GM19467 (cell line): Measurements from ENCODE around the gene WDCP.
"Not testable (repeated sequence)": the region's sequence is repeated elsewhere in the genome, so short reads cannot be mapped to it uniquely, and the experiment has no call there.

Experiments used
- ATAC-seq: cut with Tn5 transposase; IDR thresholded peaks from one replicate; pipeline ENCODE4 v1.9.1; 2021; ENCODE audit warnings: mild to moderate bottlenecking, moderate library complexity; ENCODE audit not compliant: unreplicated experiment

WDCP gene, protein sequence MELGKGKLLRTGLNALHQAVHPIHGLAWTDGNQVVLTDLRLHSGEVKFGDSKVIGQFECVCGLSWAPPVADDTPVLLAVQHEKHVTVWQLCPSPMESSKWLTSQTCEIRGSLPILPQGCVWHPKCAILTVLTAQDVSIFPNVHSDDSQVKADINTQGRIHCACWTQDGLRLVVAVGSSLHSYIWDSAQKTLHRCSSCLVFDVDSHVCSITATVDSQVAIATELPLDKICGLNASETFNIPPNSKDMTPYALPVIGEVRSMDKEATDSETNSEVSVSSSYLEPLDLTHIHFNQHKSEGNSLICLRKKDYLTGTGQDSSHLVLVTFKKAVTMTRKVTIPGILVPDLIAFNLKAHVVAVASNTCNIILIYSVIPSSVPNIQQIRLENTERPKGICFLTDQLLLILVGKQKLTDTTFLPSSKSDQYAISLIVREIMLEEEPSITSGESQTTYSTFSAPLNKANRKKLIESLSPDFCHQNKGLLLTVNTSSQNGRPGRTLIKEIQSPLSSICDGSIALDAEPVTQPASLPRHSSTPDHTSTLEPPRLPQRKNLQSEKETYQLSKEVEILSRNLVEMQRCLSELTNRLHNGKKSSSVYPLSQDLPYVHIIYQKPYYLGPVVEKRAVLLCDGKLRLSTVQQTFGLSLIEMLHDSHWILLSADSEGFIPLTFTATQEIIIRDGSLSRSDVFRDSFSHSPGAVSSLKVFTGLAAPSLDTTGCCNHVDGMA

DNA sequence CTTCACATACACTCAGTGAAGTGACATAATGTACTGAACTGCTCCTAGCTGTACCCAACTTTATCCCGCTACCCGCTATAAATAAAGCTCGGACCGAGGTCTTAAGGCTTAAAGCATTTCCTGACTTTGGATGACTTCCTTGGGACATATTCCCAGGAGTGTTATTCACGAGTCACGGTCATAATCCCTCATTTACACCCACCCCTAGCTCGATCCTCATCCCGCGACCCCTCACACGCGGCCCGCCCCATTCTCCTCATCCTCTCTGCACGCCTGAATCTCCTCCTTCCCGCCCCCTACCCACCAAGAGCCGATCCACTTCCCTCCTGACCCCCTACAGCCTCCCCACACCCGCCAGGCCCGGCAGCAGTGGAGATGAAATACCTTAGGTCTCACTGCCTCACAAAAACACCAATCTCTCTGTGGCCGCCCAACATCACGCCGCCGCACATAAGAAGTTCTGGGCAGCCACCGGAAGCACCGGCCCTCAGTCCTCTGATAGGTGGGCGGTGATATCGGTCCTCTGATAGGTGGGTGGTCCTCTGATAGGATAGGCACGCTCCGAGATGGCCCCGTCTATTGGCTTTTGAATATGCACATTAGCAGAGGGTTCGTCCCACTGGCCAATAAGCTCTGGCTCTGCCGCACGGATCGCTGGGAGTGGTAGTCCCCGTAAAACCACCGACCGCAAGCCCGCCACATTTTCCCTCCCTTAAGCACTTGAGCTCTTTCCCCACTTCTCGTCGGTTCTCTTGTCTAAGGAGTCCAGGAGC, at the start of gene WDCP:
Gene WDCP (minus strand): TSS at position 462 of the 773 bp plus-strand sequence. CDS start 7,897 bp downstream, outside the sequence.
- peak; percentile 100 for ATAC-seq

DNA sequence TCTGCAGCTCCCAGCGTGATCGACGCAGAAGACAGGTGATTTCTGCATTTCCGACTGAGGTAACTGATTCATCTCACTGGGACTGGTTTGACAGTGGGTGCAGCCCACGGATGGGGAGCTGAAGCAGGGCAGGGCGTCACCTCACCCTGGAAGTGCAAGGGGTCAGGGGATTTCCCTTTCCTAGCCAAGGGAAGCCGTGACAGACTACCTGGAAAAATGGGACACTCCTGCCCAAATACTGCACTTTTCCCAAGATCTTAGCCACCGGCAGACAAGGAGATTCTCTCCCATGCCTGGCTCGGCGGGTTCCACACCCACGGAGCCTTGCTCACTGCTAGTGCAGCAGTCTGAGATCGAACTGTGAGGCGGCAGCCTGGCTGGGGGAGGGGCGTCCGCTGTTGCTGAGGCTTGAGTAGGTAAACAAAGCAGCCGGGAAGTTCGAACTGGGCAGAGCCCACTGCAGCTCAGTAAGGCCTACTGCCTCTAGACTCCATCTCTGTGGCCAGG, 48.0 kb upstream of the WDCP start:
- not testable (repeated sequence) for ATAC-seq

DNA sequence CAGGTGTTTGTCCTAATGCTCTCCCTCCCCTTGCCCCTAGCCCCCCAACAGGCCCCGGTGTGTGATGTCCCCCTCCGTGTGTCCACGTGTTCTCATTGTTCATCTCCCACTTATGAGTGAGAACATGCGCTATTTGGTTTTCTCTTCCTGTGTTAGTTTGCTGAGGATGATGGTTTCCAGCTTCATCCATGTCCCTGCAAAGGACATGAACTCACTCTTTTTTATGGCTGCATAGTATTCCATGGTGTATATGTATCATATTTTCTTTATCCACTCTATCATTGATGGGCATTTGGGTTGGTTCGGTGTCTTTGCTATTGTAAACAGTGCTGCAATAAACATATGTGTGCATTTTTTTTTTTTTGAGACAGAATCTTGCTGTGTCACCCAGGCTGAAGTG, 46.1 kb upstream of the WDCP start:
- ATAC-seq = not testable (repeated sequence)

DNA sequence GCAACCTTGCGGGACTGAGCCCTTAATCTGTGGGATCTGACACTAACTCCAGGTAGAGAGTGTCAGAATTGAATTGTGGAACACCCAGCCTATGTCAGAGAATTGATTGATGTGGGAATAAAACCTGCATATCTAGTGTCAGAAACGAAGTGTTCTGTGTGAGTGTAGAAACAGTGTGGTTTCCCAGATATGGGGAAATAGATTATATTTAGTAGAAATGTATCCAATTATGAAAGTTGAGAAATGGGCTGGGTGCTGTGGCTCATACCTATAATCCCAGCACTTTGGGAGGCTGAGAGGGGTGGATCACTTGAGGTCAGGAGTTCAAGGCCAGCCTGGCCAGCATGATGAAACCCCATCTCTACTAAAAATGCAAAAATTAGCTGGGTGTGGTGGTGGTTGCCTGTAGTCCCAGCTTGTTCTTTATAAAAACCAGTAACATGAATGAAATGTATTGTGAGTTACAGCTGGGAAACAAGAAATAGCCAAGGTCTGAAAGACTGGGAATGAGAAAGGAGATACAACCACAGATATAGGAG, 41.7 kb upstream of the WDCP start:
- ATAC-seq = no peak

DNA sequence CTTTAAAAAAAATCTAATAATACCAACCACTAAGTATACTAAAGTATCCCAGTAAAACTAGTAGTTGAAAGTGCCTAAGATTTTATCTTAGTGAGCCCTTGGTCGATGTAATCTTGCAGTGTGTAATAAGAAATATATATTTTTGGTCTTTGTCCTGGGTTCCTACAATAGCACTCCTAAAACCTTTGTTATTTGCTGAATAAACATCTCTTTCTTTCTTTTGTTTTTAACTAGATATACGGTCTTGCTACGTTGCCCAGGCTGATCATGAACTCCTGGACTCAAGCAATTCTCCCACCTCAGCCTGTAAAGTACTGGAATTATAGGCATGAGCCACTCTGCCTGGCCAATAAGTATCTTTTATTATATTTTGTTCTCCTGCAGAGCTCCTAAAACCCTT, 39.8 kb upstream of the WDCP start:
- ATAC-seq = no peak

DNA sequence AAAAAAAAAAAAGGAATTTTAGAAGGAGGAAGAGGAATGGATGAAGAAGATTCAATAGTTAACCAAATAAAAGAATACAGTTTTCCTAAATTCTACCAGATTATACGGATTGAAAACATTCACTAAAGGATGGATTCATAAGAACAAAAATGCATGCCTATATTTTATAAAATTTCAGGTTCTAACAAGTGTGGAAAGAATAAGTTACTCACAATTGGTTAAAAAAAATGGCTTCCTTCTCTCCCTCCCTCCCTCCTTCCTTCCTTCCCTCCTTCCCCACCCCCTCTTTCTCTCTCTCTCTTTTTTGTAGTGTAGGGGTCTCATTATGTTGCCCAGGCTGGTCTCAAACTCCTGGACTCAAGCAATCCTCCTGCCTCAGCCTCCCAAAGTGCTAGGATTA, 39.0 kb upstream of the WDCP start:
- no peak for ATAC-seq

DNA sequence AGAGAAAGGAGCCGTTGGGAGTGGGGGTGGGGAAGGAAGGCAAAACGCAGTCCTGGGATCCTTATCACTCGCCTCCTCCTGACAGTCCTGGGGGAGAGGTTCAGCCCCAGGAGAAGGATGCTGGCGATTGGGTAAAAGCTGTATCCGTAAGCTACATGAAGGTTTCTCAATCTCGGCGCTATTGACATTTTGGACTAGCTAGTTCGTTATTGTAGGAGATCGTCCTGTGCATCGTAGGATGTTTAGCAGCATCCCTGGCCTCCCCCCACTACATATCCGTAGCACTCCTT, 38.0 kb upstream of the WDCP start:
- no peak for ATAC-seq

DNA sequence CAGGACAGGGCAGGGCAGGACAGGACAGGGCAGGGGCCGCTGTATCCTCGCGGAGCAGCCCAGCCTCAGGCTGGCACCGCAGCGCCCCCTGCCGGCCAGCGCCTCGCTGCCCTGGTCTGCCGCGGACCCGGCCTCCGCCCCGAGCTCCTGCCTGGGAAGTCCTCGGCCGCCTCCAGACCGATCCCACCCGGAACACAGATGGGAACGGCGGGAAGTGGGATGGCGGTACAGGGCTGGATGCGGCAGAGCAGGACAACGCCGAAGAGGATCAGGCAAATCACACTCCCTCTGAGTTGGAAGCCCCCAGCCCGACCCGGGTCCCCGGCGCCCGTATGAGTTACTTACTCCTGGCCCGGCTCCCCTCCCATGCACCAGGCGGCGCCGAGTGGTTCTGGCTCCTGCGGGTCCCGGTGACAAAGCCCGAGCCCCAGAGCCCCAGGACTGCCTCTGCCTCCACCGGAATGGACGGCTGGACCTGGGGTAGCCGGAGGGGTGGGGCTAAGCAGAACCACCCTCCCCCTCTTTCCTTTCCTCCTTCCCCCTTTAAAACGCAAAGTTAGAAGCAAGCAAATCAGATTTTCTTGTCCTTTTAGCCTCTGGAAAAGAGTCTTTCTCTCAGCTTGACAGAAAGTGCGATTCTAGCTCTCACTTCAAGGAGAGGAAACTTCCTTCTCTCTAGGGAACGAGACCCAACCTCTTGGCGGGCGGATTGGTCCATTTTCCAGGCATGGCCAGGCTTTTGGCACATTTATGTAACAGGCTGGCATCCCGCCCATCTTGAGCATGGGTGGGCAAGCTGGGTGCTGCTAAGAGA, 37.4 kb upstream of the WDCP start, which contains the start of gene TP53I3:
Gene TP53I3 (minus strand): TSS at position 449 of the 814 bp plus-strand sequence. CDS start 508 bp downstream, outside the sequence.
- ATAC-seq = peak; percentile 76

DNA sequence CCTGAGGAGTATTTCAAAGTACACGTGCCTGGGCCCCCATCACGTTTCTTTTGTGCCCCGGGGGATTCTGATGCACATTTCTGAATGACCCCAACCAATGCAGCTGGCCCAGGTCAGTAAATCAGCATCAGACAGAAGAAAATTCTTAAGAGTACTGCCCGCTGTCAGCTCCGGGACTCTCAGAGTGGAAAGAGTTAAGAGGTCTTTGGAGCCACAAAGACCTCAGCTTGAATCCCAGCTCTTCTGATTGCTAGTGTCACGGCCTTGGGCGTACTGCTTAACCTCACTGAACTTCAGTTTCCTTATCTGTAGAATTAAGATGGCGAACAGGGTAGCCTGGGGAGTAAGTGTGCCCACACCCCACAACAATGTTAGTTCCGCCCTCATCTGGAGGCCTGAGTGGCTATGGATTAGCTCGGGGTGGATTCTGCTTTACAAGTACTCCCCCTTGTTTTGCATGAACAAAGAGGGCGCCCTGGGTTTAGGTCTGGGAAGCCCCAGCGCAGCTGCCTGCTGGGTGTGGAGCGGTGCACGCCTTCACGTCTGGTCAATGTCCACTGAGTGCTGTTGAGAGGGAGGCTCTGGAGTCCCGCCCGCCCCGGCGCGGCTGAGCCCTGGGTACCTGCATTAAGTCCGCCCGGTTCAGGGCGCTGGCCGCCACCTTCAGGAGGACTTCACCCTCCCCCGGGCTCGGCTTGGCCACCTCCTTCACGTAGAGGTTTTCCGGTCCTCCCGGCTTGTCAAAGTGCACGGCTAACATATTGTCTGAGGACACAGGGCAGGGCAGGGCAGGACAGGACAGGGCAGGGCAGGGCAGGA, 36.6 kb upstream of the WDCP start:
- peak; percentile 58 for ATAC-seq

DNA sequence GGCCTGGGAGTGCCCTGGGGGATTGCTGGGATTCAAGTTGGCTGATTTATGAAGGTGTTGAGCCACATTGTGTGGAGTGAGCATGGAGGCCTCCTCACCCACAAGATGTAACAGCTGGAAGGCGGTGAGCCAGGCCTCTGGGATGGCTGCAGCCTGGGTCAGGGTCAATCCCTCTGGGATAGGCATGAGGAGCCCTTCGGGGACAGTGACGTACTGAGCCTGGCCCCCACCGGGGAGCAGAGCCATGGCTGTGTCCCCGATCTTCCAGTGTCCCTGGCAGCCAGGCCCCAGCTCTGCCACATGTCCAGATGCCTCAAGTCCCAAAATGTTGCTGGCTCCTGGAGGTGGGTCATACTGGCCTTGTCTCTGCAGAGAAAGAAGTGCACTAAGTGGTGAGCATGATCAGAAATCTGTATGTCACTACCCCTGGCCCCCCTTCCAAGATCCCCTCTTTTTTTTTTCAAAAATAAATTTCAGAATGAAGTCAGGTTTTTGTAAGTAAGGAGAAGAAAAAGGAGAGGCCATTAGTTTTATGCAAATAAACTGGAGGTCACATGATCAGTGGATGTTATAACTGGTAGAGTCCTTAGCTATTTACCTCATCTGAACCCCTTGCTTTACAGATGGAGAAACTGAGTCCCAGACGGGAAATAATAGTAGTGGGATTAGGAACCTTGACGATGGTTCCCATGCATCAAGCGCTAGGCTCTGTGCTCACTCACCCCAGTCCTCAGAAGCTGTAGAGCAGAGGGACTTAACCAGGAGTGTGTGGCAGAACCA, 35.8 kb upstream of the WDCP start:
- no peak for ATAC-seq

DNA sequence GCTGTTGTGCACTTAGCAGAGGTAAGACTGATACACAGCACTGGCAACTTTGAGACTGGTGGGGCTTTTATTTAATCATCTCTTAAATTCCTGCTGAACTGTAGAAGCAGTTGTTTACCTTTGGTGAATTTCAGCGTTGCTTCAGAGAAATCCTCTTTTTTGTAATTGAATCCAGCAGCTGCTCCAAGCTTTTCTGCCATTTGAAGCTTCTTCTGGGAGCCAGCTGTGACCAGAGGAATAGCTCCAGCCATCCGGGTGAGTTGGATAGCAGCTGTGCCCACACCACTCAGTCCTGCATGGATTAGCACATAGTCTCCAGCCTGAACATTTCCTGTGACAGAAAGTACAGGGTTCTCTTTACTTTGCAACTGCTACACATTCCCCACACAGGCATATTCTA, 33.5 kb upstream of the WDCP start:
- no peak for ATAC-seq

DNA sequence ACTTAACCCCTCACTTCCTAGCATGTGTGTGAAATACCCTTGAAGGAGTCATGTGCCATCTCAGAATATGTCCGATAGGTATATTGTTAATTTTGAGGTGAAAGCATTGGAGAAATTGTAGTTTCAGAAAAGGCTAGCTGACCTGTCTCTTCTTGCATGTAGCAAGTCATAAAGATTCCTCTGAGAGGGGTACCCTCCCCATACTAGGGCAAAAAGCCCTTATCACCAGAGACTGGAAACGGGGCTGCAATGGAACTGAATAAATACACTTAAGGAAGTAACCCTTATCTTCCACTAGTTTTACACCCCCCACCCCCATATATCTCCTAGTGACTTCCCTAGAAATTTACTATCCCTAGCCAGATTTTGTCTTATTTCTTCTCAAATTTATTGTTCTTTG, 30.7 kb upstream of the WDCP start:
- no peak for ATAC-seq

DNA sequence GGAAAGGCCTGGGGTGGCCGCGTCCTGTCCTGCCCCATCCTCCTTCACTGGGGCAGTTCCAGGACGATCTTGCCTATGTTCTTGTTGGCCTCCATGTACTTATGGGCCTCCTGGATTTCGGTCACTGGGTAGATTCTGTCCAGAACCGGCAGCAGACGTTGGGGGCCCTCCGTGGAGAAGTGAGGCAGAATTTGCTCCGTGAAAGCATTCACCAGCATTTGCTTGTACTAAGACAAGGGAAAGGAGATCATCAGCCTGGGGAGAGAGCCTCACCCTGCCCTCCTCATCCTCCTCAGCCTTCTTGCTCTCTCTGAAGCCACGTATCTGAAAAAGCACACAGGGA, 30.3 kb upstream of the WDCP start:
- ATAC-seq = no peak

DNA sequence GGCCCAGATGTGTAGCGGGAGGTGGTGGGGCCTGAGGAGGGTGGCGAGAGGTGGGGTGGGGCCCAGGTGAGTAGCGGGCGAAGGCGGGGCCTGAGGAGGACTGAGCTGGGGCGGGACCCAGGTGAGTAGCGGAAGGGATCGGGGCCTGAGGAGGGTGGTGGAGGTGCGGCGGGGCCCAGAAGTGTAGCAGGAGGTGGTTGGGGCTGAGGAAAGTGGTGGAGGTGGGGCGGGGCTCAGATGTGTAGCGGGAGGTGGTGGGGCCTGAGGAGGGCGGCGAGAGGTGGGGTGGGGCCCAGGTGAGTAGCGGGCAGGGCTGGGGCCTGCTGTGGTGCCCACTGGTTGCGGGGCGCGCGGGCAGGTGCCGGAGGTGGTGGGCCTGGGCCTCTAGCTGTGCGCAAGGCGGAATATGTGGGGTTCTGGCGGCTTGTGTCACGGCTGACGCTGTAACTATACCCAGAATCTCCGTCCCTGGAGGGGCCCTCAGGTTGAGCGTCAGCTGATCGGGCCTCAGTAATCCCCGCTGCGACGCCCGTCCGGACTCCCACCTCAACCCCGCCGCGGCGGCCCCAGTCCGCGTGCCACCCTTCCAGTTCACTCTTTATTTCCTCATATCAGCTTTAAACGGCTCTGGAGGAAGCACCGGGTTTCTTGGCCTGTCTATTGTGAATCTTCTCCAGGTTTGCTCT, 29.8 kb upstream of the WDCP start:
- peak; percentile 12 for ATAC-seq

DNA sequence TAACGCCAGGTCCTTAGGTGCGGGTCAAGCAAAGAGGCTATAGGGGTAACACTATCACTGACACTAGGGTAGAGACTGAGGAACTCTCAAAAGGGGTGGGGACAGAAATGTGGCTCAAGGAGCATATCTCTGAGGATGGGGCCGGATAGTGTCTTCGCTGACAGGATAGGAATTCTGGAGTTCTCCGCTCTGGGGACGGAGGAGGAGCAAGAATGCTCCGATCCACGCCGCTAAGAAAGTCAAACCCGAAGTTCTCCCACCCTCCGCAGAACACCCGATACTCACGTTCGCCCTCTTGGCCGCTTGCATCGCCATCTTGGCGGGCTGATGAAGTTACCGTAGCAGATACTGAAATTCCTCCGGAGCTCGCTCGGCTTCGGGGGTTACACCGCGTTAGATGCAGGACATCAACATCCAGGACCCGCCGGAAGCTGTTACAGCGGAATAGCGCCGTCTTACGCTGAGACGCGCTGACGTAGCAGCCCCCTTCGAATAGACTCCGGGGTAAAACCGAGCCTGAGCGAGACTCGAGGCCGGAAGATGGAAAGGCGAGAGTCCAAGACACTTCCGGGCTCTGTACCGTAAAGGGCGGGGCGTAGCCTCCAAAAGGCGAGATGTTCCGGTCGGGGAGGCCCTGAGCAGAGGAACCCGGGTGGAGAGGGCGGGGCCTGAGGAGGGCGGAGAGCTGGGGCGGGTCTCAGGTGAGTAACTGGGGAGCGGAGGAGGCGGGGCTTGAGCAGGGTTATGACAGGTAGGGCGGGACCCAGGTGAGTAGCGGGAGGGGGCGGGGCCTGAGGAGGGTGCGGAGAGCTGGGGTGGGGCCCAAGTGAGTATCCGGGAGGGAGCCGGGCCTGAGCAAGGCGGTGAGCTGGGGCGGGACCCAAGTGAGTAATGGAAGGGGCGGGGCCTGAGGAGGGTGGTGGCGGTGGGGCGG, 29.0 kb upstream of the WDCP start, which contains the start of gene SF3B6:
Gene SF3B6 (minus strand): TSS at position 412 of the 934 bp plus-strand sequence. CDS start 97 bp downstream, at position 315.
- peak; percentile 93 for ATAC-seq

DNA sequence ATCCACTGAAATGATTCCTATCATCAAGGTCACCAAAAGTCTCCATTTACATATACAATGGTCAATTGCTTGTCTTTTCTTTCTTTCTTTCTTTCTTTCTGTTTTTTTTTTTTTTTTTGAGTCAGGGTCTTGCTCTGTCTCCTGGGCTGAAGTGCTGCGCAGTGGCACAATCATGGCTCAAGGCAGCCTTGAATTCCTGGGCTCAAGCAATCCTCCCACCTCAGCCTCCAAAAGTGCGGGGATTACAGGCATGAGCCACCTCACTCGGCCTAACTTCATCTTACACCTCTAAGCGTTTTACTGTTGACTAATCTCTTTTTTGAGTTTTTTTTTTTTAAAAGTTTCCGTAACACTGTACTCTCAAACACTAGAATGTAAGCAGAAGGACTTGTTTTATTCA, 28.1 kb upstream of the WDCP start:
- ATAC-seq = no peak

DNA sequence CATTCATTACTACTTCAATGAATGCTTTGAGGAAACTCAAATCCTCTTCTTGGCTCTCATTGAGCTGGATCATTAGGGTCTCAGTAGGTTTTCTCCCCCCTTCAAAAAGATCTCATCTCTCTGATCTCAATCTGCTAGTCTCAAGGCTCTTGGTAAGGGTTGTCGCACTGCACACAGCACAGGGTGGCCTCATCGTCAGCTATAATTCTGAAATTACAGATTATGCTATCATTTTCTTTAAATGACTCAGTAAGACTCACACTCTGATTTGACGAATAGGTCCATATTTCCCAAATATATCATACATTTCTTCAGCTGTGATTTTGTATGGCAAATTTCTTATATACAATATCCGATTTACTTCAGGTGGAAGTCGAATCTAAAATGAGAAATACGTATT, 26.6 kb upstream of the WDCP start:
- ATAC-seq = no peak
